ENCODE results near the gene PRR36. TPM values are rescaled to one million over a fixed set of nuclear protein-coding genes. Genes with fewer than 3 reads are reported as not detected.

PRR36 gene
- polyA plus RNA-seq, 3 donors: 4.2 to 4.5 (median 4.3) TPM

- DNase-seq (ENCODE audit: low read depth in 3 of 3, low spot score in 2 of 3): no peak
These were observed 39.9 kb upstream of the PRR36 start for GRCh38 chr19:7914099-7914498.

- DNase-seq (ENCODE audit: low read depth in 3 of 3, low spot score in 2 of 3): no peak
These were observed 39.5 kb upstream of the PRR36 start for GRCh38 chr19:7913652-7914051.

- DNase-seq (ENCODE audit: low read depth in 3 of 3, low spot score in 2 of 3): no peak
These were observed 38.7 kb upstream of the PRR36 start for GRCh38 chr19:7912697-7913564.

- DNase-seq (ENCODE audit: low read depth in 3 of 3, low spot score in 2 of 3): no peak
These were observed 38.0 kb upstream of the PRR36 start for GRCh38 chr19:7912144-7912696.

- DNase-seq (ENCODE audit: low read depth in 3 of 3, low spot score in 2 of 3): no peak
These were observed 37.4 kb upstream of the PRR36 start for GRCh38 chr19:7911508-7912143.

GRCh38 chr19:7910321-7911161, 36.4 kb upstream of the PRR36 start:
- DNase-seq (ENCODE audit: low read depth in 3 of 3, low spot score in 2 of 3): no peak

GRCh38 chr19:7909471-7910067, 35.4 kb upstream of the PRR36 start:
- no peak for DNase-seq (ENCODE audit: low read depth in 3 of 3, low spot score in 2 of 3)

GRCh38 chr19:7908742-7909461, 34.7 kb upstream of the PRR36 start:
- no peak for DNase-seq (ENCODE audit: low read depth in 3 of 3, low spot score in 2 of 3)

- no peak for DNase-seq (ENCODE audit: low read depth in 3 of 3, low spot score in 2 of 3)
These were observed 34.0 kb upstream of the PRR36 start for GRCh38 chr19:7908078-7908699.

GRCh38 chr19:7907544-7907943, 33.4 kb upstream of the PRR36 start:
- DNase-seq (ENCODE audit: low read depth in 3 of 3, low spot score in 2 of 3): no peak

- DNase-seq (ENCODE audit: low read depth in 3 of 3, low spot score in 2 of 3): no peak
These were observed 32.9 kb upstream of the PRR36 start for GRCh38 chr19:7907122-7907521.

GRCh38 chr19:7905859-7906258, 31.7 kb upstream of the PRR36 start:
- DNase-seq (ENCODE audit: low read depth in 3 of 3, low spot score in 2 of 3): no peak

GRCh38 chr19:7905268-7905667, 31.1 kb upstream of the PRR36 start:
- no peak for DNase-seq (ENCODE audit: low read depth in 3 of 3, low spot score in 2 of 3)

- no peak for DNase-seq (ENCODE audit: low read depth in 3 of 3, low spot score in 2 of 3)
These were observed 30.2 kb upstream of the PRR36 start for GRCh38 chr19:7904074-7905020.

- peak; percentile 99 for DNase-seq (ENCODE audit: low read depth in 3 of 3, low spot score in 2 of 3)
These were observed 29.3 kb upstream of the PRR36 start, which contains the start of gene MAP2K7 for GRCh38 chr19:7903244-7904073. Gene MAP2K7 (plus strand): TSS chr19:7903877. CDS start chr19:7903945, 68 bp downstream.

GRCh38 chr19:7902796-7903243, 28.6 kb upstream of the PRR36 start:
- DNase-seq (ENCODE audit: low read depth in 3 of 3, low spot score in 2 of 3): no peak

- no peak for DNase-seq (ENCODE audit: low read depth in 3 of 3, low spot score in 2 of 3)
These were observed 27.1 kb upstream of the PRR36 start for GRCh38 chr19:7901337-7901736.

Measured in right renal cortex interstitium (tissue), 3 donors.